Measurements from ENCODE around the gene VSTM5.
A peak's percentile ranks its signal among the peaks of the same experiment; 100 is the strongest.
"Not testable (repeated sequence)": the region's sequence is repeated elsewhere in the genome, so short reads cannot be mapped to it uniquely, and the experiment has no call there.

Gene VSTM5

GRCh38 chr11:93850594-93851018 is at the start of gene VSTM5:
Gene VSTM5 (minus strand): TSS chr11:93850618. CDS start chr11:93850502, 116 bp downstream.
- TF ChIP-seq CTCF (conservative IDR thresholded peaks at IDR 0.05): no peak
- H3K27ac ChIP-seq: peak within 1 kb of the TSS; percentile 92

- TF ChIP-seq CTCF (conservative IDR thresholded peaks at IDR 0.05): peak; percentile 82
- H3K27ac ChIP-seq: no peak overlapping the region
Observed at GRCh38 chr11:93895106-93895862, 44.9 kb upstream of the VSTM5 start.

- TF ChIP-seq CTCF (conservative IDR thresholded peaks at IDR 0.05): no peak
- no peak overlapping the region for H3K27ac ChIP-seq
Observed at GRCh38 chr11:93890391-93891051, 40.1 kb upstream of the VSTM5 start.

- H3K27ac ChIP-seq: no peak overlapping the region
- no peak for TF ChIP-seq CTCF (conservative IDR thresholded peaks at IDR 0.05)
Observed at GRCh38 chr11:93887111-93887510, 36.7 kb upstream of the VSTM5 start.

GRCh38 chr11:93879114-93879513 is 28.7 kb upstream of the VSTM5 start:
- H3K27ac ChIP-seq: not testable (repeated sequence)

- no peak for TF ChIP-seq CTCF (conservative IDR thresholded peaks at IDR 0.05)
- H3K27ac ChIP-seq: no peak overlapping the region
Observed at GRCh38 chr11:93875637-93876036, 25.2 kb upstream of the VSTM5 start.

- no peak for TF ChIP-seq CTCF (conservative IDR thresholded peaks at IDR 0.05)
- H3K27ac ChIP-seq: no peak overlapping the region
Observed at GRCh38 chr11:93871526-93871925, 21.1 kb upstream of the VSTM5 start.

- H3K27ac ChIP-seq: no peak overlapping the region
- TF ChIP-seq CTCF (conservative IDR thresholded peaks at IDR 0.05): no peak
Observed at GRCh38 chr11:93870616-93871015, 20.2 kb upstream of the VSTM5 start.

Data from VCaP (cell line).